Activated CD4-positive, alpha-beta T cell treated with anti-CD3 and anti-CD28 coated beads, Interleukin-2, amount 50 U/mL, for 16 hours (primary cell): ENCODE data around the gene RPL5.

Source experiments
- DNase-seq: peaks from one replicate; pipeline ENCODE4 v3.0.0-alpha.2; 2020

The RPL5 gene

DNA sequence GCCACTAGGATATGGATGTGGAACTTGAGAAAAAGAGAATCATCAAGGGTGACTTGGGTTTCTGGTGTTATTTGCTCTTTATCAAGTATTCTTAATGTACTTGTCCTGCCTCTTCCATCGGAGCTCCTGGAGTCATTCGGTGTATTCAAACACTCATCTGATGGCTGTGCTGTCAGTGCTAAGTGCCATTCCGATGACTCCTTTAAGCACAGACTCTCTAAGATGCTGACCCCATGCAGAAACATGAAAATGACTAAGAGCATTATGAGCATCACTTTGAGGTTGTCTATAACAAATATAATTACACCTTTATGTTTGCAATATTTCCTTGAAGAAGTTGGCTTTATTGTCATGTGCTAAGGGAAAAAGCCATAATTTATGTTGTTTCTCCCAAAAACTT, 11.3 kb upstream of the RPL5 start:
- DNase-seq: no peak

GRCh38 chr1:92822879-92823278, 9.0 kb upstream of the RPL5 start:
- DNase-seq: no peak

DNA sequence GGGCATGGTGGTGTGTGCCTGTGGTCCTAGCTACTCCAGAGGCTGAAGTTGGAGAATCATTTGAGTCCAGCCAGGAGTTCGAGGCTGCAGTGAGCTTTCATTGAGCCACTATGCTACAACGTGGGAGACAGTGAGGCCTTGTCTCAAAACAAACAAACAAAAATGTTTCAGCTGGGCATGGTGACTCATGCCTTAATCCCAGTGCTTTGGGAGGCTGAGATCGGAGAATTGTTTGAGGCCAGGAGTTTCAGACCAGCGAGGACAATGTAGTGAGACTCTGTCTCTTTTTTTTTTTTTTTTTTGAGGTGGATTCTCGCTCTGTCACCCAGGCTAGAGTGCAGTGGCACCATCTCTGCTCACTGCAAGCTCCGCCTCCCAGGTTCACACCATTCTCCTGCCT, 5.0 kb upstream of the RPL5 start:
- DNase-seq: no peak

GRCh38 chr1:92831368-92831761, 475 bp upstream of the RPL5 start:
- no peak for DNase-seq

- no peak for DNase-seq
Measured at GRCh38 chr1:92832537-92833114, 786 bp downstream of the RPL5 start.

GRCh38 chr1:92833840-92834239, 2.0 kb downstream of the RPL5 start:
- DNase-seq: no peak

DNA sequence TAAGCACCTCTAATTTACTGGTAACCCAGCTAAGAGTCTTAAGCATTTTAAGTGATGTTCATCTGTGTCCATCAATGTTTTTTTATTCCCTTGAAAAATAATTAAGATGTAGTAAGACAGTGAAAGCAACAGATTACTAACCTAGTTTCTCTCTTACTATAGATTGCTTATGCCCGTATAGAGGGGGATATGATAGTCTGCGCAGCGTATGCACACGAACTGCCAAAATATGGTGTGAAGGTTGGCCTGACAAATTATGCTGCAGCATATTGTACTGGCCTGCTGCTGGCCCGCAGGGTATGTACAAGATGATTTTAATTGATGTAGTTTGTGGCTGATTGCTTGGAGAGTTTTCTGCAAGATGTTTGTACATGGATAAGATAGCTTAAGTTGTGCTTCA, 2.8 kb downstream of the RPL5 start:
- DNase-seq: peak; percentile 34

- no peak for DNase-seq
Measured at GRCh38 chr1:92837062-92837461, 5.2 kb downstream of the RPL5 start.

GRCh38 chr1:92838519-92838918, 6.7 kb downstream of the RPL5 start:
- no peak for DNase-seq

DNA sequence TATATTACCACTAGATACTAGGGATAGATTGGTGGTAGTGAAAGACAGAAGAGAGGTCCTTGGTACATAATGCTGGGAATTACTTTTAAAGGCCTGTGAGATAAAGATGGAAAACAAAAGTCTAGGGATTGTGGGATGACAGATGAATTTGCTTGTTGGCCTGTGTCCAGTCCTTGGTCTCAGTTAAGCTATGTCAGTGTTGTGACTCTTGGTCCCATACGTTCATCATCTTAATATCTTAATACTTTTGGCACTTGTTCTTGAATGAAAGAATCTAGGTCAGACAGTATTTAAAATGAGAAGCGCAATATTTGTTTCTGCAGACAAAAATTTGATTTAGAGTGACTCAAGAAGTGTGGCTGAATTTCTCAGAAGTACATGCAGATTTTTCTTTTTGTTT, 7.6 kb downstream of the RPL5 start:
- DNase-seq: no peak

- no peak for DNase-seq
Measured at GRCh38 chr1:92840600-92840999, 8.8 kb downstream of the RPL5 start.

DNA sequence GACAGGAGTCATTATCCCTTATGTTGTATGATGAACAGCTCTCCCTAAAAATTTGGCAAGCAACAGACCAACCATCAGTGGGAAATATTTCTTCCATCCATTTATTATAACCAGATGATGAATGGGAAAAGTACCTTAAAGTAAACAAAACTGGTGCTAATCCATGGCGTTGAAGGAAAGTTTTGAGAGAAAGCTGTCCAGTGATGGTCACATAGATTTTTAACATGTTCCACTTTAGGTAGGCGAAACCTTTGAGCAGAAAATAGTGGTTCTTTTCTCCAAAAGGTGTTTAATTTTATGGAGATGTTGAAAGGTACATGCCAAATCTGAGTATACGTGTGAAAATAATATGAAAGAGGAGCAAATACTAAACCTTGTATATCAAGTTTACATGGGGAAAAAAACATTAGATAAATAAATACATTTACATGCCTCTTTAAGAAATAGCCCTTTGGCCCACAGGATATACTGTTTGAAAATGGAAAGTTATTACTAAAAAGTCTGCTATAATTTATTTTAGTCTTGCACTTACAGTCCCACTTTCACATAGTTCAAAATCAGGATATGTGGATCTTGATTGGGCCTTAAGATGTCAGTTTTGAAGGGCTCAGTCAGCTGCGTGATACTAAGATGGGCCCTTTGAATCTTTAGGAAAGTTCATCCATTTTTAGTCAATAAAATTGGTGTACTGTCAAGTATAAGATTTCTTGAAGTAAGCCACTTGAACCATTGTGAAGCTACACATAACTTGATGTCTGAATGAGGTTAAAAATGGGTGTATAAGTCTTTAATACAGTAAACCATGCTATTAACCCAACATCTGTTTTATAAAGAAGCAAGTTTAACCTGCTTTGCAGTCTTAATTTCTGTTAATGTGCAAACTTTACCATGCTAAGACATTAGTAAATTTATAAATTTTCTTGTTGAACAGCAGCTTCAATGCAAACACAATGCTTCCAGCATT, 10.5 kb downstream of the RPL5 start:
- DNase-seq: no peak

- no peak for DNase-seq
Measured at GRCh38 chr1:92843046-92843423, 11.2 kb downstream of the RPL5 start.

DNA sequence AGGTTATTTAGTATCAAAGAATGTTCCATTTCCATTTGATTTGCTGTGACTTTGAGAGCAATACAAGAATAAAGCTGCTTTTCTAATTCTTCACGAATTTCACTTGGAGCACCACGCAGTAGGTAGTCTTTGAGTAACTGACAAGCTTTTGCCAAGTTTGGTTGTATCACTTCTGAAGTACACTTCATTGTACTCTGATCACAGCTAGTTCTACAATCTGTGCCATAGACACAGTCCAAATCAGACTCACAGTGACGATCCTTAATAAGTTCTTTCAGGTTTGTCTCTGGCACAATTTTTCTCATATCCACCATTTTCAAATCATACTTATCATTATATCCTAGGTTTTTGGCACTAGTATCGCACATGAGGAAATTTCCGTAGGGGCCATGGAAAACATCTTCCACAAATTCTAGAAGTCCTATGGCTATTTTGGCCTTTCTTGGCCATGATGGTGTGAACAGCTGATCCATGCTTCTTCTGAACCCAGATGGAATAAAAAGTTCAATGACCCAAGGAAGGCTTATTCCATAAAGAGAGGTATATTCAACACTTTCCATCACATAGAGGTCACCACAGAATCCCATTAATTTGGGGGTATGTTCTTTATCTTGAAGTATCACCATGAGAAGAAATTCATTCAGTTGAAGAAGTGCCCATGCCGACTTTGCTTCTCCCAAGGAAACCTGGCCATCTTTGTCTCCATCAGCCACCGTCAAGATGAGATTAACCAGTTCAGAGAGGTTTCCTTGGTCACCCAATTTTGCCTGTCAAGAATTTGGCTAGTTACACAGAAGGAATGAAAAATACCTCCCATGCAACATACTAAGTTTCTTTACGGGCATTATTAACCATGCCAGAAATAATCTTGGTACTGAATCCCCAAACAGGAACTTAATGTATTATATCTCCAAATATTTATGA, 11.9 kb downstream of the RPL5 start:
- DNase-seq: no peak

DNA sequence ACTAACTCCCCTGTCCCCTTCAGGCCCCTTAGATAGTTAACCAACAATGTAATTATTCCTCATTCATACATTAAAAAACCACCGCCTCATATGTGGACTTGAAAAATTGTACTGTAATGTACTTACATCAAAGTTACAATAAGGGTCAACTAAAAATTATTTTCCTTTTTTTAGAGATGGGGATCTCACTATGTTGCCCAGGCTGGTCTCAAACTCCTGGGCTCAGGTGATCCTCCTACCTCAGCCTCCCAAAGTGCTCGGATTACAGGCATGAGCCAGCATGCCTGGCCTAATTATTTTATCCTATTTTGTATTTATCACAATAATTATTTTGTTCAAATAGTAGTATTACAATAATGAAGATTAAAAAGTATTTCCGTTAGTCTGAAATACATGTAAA, 12.6 kb downstream of the RPL5 start:
- DNase-seq: no peak

- no peak for DNase-seq
Measured at GRCh38 chr1:92845908-92846307, 14.1 kb downstream of the RPL5 start.

DNA sequence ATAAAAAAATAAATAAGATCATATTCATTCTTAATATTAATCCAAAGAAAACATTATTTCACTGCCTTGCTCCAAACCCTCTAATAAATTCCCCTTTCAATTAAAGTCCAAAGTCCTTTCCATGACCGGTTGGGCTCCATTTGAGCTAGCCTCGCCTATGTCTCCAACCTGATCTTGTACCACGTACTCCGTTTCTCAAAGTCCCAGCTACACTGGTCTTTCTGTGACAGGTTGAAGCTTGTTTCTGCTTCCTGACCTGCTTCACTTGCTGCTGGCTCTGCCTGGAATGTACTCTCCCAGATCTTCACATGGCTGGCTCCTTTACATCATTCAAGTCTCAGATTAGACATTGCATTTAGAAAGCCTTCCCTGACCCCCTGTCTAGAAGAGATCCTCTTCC, 16.4 kb downstream of the RPL5 start:
- DNase-seq: no peak

DNA sequence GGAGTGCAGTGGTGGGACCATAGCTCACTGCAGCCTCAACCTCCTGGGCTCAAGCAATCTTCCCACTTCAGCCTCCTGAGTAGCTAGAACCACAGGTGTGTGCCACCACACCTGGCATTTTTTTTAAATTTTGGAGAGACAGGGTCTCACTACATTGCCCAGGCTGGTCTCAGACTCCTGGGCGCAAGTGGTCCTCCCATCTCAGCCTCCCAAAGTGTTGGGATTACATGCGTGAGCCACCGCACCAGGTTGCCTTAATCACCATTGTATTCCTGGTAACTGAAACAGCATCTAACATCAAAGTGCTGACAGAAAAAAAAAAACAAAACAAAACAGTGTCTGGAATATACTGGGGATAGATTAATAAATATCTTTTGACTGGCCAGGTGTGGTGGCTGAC, 18.2 kb downstream of the RPL5 start:
- DNase-seq: no peak

DNA sequence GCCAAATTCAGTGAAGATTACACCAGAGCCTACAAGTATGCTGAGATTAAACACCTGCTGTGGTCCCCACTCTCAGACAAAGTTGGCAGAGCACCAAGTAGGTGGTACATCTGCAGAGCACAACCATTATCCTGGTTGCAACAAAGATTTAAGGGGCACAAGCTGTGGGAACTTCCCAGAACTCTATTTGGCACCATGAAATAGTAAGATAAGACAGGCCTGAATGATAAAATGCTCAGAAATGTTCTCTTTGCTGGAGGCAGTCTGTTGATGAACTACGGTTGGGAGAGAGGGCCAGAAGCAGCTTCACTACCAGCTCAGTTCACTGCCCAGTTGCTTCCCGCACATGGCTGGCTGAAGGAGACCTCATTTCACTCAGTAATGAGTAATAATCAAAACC, 19.9 kb downstream of the RPL5 start:
- DNase-seq: no peak

- DNase-seq: no peak
Measured at GRCh38 chr1:92853299-92853698, 21.5 kb downstream of the RPL5 start.

DNA sequence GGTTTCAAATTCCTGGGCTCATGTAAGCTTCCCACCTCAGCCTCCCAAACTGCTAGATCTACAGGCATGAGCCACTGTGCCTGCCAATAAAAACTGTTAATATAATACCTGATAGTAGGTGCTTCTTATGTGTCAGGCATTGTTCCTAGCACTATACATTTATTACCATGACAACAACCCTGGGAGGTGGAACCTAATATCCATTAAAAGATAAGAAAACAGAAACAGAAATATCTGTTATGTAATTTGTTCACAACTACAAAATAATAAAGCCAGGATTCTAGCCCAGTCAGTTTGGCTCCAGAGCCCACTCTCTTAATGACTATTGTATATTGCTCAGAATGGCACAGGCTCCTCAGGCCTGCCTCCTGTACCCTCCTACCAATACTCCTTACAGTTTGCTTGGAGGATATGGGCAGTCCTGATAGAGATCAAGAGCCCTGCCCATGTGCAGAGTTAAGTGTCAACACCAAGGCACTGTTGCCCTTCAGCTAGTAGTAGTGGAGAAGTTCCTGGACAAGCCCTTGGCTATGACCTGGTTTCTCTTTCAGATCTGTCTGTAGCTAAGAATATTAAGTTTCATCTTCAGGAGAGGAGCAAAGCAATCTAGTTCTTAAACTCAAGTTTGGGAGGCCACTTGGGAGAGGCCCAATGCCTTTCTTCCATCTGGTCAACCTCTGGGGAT, 22.4 kb downstream of the RPL5 start:
- no peak for DNase-seq

- no peak for DNase-seq
Measured at GRCh38 chr1:92855236-92855635, 23.4 kb downstream of the RPL5 start.

DNA sequence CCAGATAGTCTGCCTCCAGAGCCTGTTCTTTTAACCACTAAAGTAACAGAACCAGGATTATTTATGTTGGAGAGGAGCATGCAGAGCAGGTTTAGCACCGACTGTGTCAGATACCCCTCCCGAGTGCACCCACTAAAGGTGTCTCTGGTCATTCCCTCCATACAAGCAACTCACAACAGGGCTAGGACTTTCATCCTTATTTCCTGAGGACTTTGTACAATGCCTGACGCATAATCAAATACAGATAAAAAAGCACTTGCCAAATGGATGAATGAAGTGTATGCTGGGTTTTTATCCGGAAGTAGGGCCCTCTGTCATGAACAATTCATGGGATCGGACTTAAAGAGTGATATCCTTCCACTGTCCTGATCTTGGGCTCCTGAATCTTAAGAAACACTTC, 26.0 kb downstream of the RPL5 start:
- no peak for DNase-seq
